ENCODE measurements around the gene SERTAD4. TPM values are rescaled to one million over a fixed set of nuclear protein-coding genes. Genes with fewer than 3 reads are reported as not detected.
A peak's percentile ranks its signal among the peaks of the same experiment; 100 is the strongest.

The SERTAD4 gene
- total RNA-seq, 2 experiments from 2014 or later: not detected

DNA sequence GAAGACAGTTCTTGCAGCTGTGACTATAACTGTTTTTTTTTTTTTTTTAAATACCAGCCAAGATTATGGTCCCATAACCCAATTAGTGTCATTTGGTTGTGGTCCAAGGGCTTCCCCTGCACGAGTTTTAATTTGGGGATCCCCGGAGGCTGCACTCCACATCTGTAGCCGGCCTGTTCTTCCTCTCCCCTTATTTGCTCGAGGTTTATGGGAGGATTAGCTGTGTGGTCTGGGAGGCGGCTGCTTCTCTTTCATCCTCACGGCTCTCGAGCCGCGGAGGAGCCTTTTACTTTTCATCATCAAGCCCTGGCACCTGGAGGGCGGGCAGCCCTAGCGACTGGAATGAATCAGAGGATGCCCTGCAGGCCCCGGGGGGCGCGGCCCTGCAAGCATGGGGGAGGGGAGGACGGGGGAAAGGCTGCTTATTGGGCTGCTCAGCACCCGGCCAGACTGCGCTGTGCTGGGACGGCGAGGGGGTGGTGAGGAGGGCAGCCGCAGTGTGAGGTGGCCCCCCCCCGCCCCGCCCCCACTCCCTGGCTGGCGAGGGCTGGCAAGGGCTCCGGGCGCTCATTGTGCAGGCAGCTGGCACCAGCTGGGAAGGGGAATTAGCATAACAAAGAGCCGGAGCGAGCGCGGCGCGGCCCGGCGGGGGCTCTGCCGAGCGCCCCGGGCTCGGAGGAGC lies 18.5 kb downstream of the SERTAD4 start:
- ChIA-PET POLR2A (interaction anchor here (0.7 kb wide), 1 partner anchor 123 kb away, joined by 4 read pairs; no protein-coding TSS in a partner anchor), CTCF (no interaction called here)
- Mint-ChIP-seq H3K4me3 (peak overlapping the region; percentile 38), H3K27me3 (peaks cover 66% of the 10 kb centered on the region), H3K9me3 (no peaks in the 10 kb centered on the region), H3K4me1 (ENCODE audit: low read depth) (peaks cover 23% of the 10 kb centered on the region), H3K36me3 (no peaks in the 10 kb centered on the region), H3K27ac (no peak overlapping the region)
- intact Hi-C loops (cut with micrococcal nuclease): loop anchor here (2.0 to 5.0 kb wide), 2 partner anchors 16 to 61 kb away; no protein-coding TSS in a partner anchor
- peak; percentile 50 for DNase-seq

- H3K36me3 Mint-ChIP-seq: no peaks in the 10 kb centered on the region
- no peak overlapping the region for H3K27ac Mint-ChIP-seq
- ChIA-PET CTCF (interaction anchor here (0.9 kb wide), 1 partner anchor 81 kb away, joined by 3 read pairs; no protein-coding TSS in a partner anchor), POLR2A (no interaction called here)
- intact Hi-C loops (cut with micrococcal nuclease): loop anchor here (2.0 to 5.0 kb wide), 2 partner anchors 17 to 60 kb away; no protein-coding TSS in a partner anchor
- H3K4me3 Mint-ChIP-seq: peak overlapping the region; percentile 63
- H3K27me3 Mint-ChIP-seq: peaks cover 60% of the 10 kb centered on the region
- H3K9me3 Mint-ChIP-seq: no peaks in the 10 kb centered on the region
- peaks cover 16% of the 10 kb centered on the region for H3K4me1 Mint-ChIP-seq (ENCODE audit: low read depth)
- no peak for DNase-seq
Observed at GRCh38 chr1:210251680-210252490, 19.3 kb downstream of the SERTAD4 start.

DNA sequence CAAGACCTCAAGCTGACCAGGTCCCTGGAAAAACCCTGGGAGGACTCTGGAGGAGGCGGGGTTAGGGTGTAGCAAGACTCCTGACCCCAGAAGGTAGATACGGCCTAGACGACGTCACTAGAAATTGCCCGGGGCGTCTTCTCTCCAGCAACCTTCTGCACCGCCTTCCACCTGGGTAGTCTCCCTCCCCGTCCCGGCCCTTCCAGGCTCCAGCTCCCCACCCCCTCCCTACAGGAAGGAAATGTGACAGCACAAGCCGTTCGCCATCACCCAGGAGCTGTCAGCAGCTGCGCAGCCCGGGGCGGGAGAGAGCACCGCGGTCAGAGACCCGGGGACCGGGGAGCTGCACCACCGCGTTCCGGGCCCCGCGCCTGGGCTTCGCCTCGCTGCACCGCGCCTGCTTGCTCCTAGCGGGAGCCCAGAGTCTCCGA lies 20.0 kb downstream of the SERTAD4 start:
- Mint-ChIP-seq H3K36me3 (no peaks in the 10 kb centered on the region), H3K27ac (no peak overlapping the region), H3K4me3 (no peak overlapping the region), H3K9me3 (no peaks in the 10 kb centered on the region), H3K4me1 (ENCODE audit: low read depth) (peaks cover 14% of the 10 kb centered on the region), H3K27me3 (peaks cover 58% of the 10 kb centered on the region)
- CTCF ChIA-PET: interaction anchor here (0.9 kb wide), 1 partner anchor 80 kb away, joined by 3 read pairs; no protein-coding TSS in a partner anchor
- POLR2A ChIA-PET: no interaction called here
- DNase-seq: no peak
- intact Hi-C loops (cut with micrococcal nuclease): loop anchor here (5.0 kb wide), 1 partner anchor 60 kb away; no protein-coding TSS in a partner anchor

- Mint-ChIP-seq H3K4me3 (no peak overlapping the region), H3K27ac (no peak overlapping the region), H3K36me3 (no peaks in the 10 kb centered on the region), H3K27me3 (peaks cover 57% of the 10 kb centered on the region), H3K4me1 (ENCODE audit: low read depth) (peaks cover 14% of the 10 kb centered on the region), H3K9me3 (no peaks in the 10 kb centered on the region)
- POLR2A ChIA-PET: no interaction called here
- CTCF ChIA-PET: no interaction called here
- no peak for DNase-seq
- intact Hi-C loops (cut with micrococcal nuclease): loop anchor here (5.0 kb wide), 1 partner anchor 58 kb away; no protein-coding TSS in a partner anchor
Observed at GRCh38 chr1:210254298-210254697, 21.7 kb downstream of the SERTAD4 start.

DNA sequence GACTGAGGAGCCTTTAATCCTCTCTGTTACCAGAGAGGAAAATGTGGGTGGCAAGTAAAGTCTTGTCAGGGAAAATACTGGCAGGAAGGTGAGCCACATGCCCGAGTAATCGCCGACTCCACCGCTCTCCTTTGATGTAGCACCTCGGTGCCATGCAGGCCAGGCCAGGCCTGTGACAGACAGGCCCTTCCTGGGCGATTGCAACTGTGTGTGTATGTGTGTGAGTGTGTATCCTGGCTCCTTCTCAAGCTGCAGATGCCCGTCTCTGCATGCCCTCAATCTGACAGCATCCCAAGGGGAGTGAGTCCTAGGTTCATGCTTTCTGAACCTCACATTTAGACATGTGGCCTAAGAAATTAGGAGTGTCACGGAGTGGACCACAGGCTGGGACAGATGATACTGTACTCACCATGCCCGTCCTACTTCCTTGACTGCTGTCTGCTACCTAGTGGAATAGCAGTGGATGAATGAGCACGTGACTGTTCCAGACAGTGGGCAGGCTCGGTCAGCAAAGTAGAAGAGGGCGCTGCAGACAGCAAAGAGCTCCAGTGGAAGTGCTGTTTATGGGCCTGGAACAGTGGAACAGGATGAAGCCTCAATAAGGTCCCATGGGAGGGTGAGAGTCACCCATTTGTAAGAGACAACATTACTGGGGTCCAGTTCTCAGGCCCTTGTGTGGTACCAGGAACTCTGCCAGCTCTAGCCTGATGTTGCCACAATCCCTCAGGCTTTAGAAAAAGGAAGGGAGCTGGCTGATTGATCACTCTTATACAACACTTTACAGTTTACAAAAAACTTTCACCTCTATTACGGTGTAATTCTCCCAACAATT lies 25.3 kb downstream of the SERTAD4 start:
- H3K9me3 Mint-ChIP-seq: no peaks in the 10 kb centered on the region
- intact Hi-C loops (cut with micrococcal nuclease): no loop called here
- ChIA-PET POLR2A (interaction anchor here (0.7 kb wide), 1 partner anchor 60 kb away, joined by 3 read pairs; no protein-coding TSS in a partner anchor), CTCF (no interaction called here)
- no peak overlapping the region for H3K4me3 Mint-ChIP-seq
- H3K4me1 Mint-ChIP-seq (ENCODE audit: low read depth): no peaks in the 10 kb centered on the region
- peaks cover 39% of the 10 kb centered on the region for H3K27me3 Mint-ChIP-seq
- H3K36me3 Mint-ChIP-seq: no peaks in the 10 kb centered on the region
- H3K27ac Mint-ChIP-seq: no peak overlapping the region
- DNase-seq: no peak

DNA sequence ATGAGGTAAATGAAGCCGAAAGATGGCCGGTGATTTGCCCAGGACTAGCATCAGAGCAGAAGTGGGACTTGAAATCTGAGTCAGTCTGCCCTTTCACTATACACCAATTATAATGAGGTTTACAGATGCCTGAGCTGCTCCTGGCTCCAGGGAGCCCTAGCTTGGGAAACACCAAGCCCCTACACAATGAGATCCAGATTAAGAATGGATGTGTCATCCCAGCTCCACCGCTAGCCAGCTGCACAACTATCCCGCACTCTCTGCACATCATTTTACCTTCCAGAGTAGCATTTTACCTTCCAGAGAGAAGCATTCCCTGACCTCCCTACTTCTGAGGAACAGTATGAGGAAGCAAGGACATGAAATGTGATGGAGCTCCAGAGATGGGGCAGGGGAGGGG lies 27.0 kb downstream of the SERTAD4 start:
- peaks cover 26% of the 10 kb centered on the region for H3K27me3 Mint-ChIP-seq
- intact Hi-C loops (cut with micrococcal nuclease): no loop called here
- H3K4me3 Mint-ChIP-seq: no peak overlapping the region
- H3K9me3 Mint-ChIP-seq: no peaks in the 10 kb centered on the region
- H3K36me3 Mint-ChIP-seq: no peaks in the 10 kb centered on the region
- POLR2A ChIA-PET: no interaction called here
- no peak for DNase-seq
- CTCF ChIA-PET: interaction anchor here (0.6 kb wide), 1 partner anchor 115 kb away, joined by 3 read pairs; no protein-coding TSS in a partner anchor
- H3K4me1 Mint-ChIP-seq (ENCODE audit: low read depth): no peaks in the 10 kb centered on the region
- no peak overlapping the region for H3K27ac Mint-ChIP-seq

GRCh38 chr1:210260096-210260495 lies 27.5 kb downstream of the SERTAD4 start:
- intact Hi-C loops (cut with micrococcal nuclease): no loop called here
- ChIA-PET CTCF (interaction anchor here (0.6 kb wide), 1 partner anchor 116 kb away, joined by 3 read pairs; no protein-coding TSS in a partner anchor), POLR2A (no interaction called here)
- H3K27me3 Mint-ChIP-seq: peaks cover 21% of the 10 kb centered on the region
- H3K9me3 Mint-ChIP-seq: no peaks in the 10 kb centered on the region
- DNase-seq: no peak
- no peak overlapping the region for H3K4me3 Mint-ChIP-seq
- no peaks in the 10 kb centered on the region for H3K36me3 Mint-ChIP-seq
- no peaks in the 10 kb centered on the region for H3K4me1 Mint-ChIP-seq (ENCODE audit: low read depth)
- no peak overlapping the region for H3K27ac Mint-ChIP-seq

DNA sequence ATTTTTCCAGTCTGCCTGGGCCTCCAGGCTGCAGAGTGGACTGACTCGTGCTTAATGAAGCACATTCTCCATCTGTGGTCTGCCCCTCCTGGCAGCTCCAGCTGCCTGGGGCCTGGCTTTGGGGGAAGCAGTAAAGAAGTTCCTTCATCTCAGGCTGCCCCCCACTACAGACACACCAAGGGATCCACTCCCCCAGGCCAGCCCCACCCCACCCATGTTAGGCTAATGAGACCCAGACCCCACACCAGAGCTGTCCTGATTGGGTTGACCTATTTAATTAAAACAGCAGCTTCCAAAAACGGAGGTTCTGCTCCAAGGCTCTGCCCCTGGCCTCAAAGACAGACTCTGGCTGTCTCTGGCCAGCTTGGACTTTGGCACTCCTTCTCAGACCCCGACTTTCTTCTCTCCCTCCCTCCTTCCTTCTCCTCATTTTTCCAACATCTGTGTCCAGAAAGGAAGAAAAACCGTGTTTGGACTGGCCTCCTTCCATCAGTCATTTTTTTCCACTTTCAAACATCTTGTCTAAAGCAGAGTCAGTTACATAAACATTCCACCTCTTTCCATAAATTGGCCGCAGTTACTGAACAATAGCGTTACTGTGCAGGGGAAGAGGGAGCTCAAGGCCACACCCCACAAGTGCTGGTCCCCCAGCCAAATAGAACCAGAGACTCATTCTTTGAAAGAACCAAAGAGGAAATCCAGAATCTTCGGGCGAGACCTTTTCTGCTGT lies 29.7 kb downstream of the SERTAD4 start:
- H3K27ac Mint-ChIP-seq: no peak overlapping the region
- intact Hi-C loops (cut with micrococcal nuclease): no loop called here
- no peak for DNase-seq
- H3K4me3 Mint-ChIP-seq: no peak overlapping the region
- H3K36me3 Mint-ChIP-seq: no peaks in the 10 kb centered on the region
- no peaks in the 10 kb centered on the region for H3K9me3 Mint-ChIP-seq
- ChIA-PET CTCF (no interaction called here), POLR2A (no interaction called here)
- no peaks in the 10 kb centered on the region for H3K4me1 Mint-ChIP-seq (ENCODE audit: low read depth)
- H3K27me3 Mint-ChIP-seq: peaks cover 13% of the 10 kb centered on the region

DNA sequence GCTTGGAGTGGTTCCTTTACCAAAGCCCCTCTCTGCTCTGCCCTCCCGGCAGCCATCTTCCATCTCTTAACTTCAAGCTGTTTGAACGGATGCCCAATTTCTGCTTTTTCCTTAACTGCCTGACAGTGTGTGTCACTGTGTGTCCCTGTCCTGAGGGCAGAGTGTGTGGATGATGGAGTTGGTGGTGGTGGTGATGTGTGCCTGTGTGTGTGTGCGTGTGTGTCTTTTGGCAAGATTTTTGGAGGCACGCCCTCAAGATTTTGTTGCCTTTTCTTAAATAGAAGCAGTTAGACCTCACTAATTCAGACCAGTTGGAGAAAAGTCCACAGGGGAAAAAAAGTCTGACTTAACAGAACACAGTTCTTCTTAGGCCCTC lies 30.3 kb downstream of the SERTAD4 start:
- ChIA-PET CTCF (no interaction called here), POLR2A (no interaction called here)
- H3K27ac Mint-ChIP-seq: no peak overlapping the region
- no peaks in the 10 kb centered on the region for H3K36me3 Mint-ChIP-seq
- H3K9me3 Mint-ChIP-seq: no peaks in the 10 kb centered on the region
- DNase-seq: no peak
- intact Hi-C loops (cut with micrococcal nuclease): no loop called here
- peaks cover 10% of the 10 kb centered on the region for H3K27me3 Mint-ChIP-seq
- no peaks in the 10 kb centered on the region for H3K4me1 Mint-ChIP-seq (ENCODE audit: low read depth)
- H3K4me3 Mint-ChIP-seq: no peak overlapping the region

GRCh38 chr1:210263963-210264362 lies 31.4 kb downstream of the SERTAD4 start:
- H3K4me1 Mint-ChIP-seq (ENCODE audit: low read depth): no peaks in the 10 kb centered on the region
- DNase-seq: no peak
- no peak overlapping the region for H3K4me3 Mint-ChIP-seq
- H3K27ac Mint-ChIP-seq: no peak overlapping the region
- no peaks in the 10 kb centered on the region for H3K9me3 Mint-ChIP-seq
- H3K36me3 Mint-ChIP-seq: no peaks in the 10 kb centered on the region
- ChIA-PET POLR2A (no interaction called here), CTCF (no interaction called here)
- intact Hi-C loops (cut with micrococcal nuclease): no loop called here
- H3K27me3 Mint-ChIP-seq: peaks cover 12% of the 10 kb centered on the region

DNA sequence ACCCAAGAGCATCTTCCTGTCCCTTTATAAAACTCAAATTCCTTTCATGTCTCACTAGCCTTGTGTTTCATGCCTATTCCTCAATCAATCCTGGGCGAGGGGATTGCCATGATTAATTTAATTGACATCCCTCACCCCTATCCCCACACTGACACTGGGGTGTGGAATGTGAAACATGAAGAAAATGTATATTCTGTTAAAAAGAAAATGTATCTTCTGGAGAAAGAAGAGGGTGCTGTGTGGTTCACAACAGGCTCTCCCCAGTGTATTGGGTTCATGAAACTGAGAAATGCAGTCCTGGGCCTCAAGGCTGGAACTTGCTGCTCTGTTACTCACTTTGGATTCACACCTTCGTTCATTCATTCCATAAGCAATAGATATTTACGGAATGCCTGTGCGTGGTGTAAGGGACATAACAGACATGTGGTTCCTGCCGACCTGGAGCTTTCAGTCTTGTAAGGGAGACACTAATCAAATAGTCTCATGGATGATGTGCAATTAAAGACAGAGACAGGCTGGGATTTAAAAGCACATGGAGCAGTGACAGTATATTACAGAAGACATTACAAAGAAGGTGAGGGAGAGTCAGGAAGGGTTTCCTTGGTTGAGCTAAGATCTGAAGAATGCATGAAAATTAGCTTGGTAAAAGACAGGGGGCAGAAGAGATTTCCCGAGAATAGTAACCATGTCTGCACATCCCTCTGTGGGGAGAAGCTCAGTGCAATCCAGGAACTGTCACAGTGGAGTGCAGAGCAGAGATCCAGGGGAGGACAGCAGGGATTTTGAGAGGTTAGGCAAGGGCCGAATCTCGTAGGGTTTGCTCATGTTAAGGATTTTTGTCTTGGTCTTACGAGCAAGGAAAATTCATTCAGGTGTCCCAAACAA lies 32.1 kb downstream of the SERTAD4 start:
- Mint-ChIP-seq H3K4me3 (no peak overlapping the region), H3K9me3 (no peaks in the 10 kb centered on the region), H3K27ac (no peak overlapping the region), H3K4me1 (ENCODE audit: low read depth) (no peaks in the 10 kb centered on the region), H3K27me3 (peaks cover 12% of the 10 kb centered on the region), H3K36me3 (no peaks in the 10 kb centered on the region)
- intact Hi-C loops (cut with micrococcal nuclease): no loop called here
- POLR2A ChIA-PET: no interaction called here
- no peak for DNase-seq
- CTCF ChIA-PET: no interaction called here
